ENCODE results near the gene CLDN14. TPM values are rescaled to one million over a fixed set of nuclear protein-coding genes. Genes with fewer than 3 reads are reported as not detected.

Gene CLDN14
- 0.07 to 0.09 TPM (median 0.09 TPM) in 3 of 5 replicates, not detected in the others for total RNA-seq (2022; extraction: Qiagen RNA extraction)

GRCh38 chr21:36479415-36480402, at the start of gene CLDN14:
TSS of gene CLDN14 (minus strand) at chr21:36480122. CDS start at chr21:36461695, 18,427 bp downstream.

Other genes starting within 250 kb of the CLDN14 start
- gene MORC3, start 159.9 kb downstream of the CLDN14 start, total RNA-seq (2022; extraction: Qiagen RNA extraction): 5.6 to 12.1 TPM (median 7.0 TPM) in 5 replicates
- gene CHAF1B, start 94.7 kb downstream of the CLDN14 start, total RNA-seq (2022; extraction: Qiagen RNA extraction): 10.8 to 11.6 TPM (median 11.4 TPM) in 5 replicates
- gene SIM2, start 219.0 kb upstream of the CLDN14 start, total RNA-seq (2022; extraction: Qiagen RNA extraction): 7.7 to 11.7 TPM (median 11.0 TPM) in 5 replicates

All from A549 treated with CORT108297 at 1 μM for 4 hours (cell line).